ENCODE results near the gene JARID2. TPM values are rescaled to one million over a fixed set of nuclear protein-coding genes. Genes with fewer than 3 reads are reported as not detected.

JARID2 gene
- total and polyA plus RNA-seq, 2 of the 4 experiments (the other 2 are of a cell fraction): 9.6 to 12.9 TPM

DNA sequence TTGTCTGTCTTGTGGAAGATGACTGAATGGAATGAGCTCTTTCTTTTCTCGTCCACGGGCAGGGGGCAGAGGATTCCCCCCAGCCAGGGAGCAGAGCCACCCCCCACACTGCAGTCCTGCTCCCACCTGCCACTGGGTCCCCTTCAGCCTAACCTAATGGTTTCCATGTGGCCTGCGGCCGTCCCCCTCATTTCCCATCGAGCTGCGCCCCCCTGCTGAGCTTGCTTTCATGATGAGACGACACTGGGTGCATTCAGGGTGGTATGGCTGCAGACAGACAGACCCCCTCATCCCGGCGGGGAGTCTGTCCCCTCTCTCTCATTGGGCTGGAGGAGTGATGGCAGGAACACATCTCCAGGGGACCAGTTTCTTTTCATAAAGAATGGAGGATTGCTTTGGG, 276.2 kb downstream of the JARID2 start:
- Histone ChIP-seq H2AFZ (replicated peaks; ENCODE audit: low read length, poor library complexity) (no peak overlapping the region), H2AK5ac (ENCODE audit: low read depth, low read length) (no peak overlapping the region), H4K8ac (ENCODE audit: low read depth in 2 of 2, low read length in 2 of 2) (no peak overlapping the region), H3K4me1 (ENCODE audit: control insufficient read depth, insufficient read depth, low read length) (no peaks in the 10 kb centered on the region), H3K36me3 (ENCODE audit: control insufficient read depth, insufficient read depth, low read length) (peaks cover 59% of the 10 kb centered on the region), H3K23ac (ENCODE audit: low read depth, low read length) (no peak overlapping the region), H4K20me1 (ENCODE audit: insufficient read depth, low read length) (peaks cover 3% of the 10 kb centered on the region; the same call in 1 of the 2 replicates), H2BK120ac (ENCODE audit: low read depth, low read length) (no peak overlapping the region), H3K9ac (ENCODE audit: low read depth, low read length) (no peak overlapping the region), H3K18ac (ENCODE audit: low read depth, low read length) (no peak overlapping the region), H3K4me3 (ENCODE audit: insufficient read depth, low read depth, low read length) (no peak overlapping the region), H2AK9ac (replicated peaks; ENCODE audit: low read depth, low read length, poor library complexity) (no peak overlapping the region), H3K27me3 (ENCODE audit: control insufficient read depth, insufficient read depth, low read length) (no peaks in the 10 kb centered on the region), H3K56ac (ENCODE audit: extremely low read depth, insufficient read depth, low read length) (no peak overlapping the region), H3K4ac (ENCODE audit: low read depth, low read length) (no peak overlapping the region), H4K91ac (ENCODE audit: insufficient read depth, low read depth, low read length) (no peak overlapping the region), H3K79me1 (ENCODE audit: low read depth in 1 of 2, low read length in 2 of 2) (peaks cover 0 to 8% of the 10 kb centered on the region in 2 experiments; a peak in 1 of 4 replicates), H3K27ac (ENCODE audit: insufficient read depth, low read length) (no peak overlapping the region), H2BK15ac (ENCODE audit: low read depth, low read length) (no peak overlapping the region), H2BK5ac (ENCODE audit: low read depth, low read length, poor library complexity, severe bottlenecking) (no peak overlapping the region), H2BK20ac (ENCODE audit: low read depth, low read length) (no peak overlapping the region), H3K4me2 (ENCODE audit: low read depth, low read length) (no peak overlapping the region), H3K9me3 (ENCODE audit: control insufficient read depth, insufficient read depth, low read length) (no peaks in the 10 kb centered on the region), H4K5ac (ENCODE audit: low read depth, low read length) (no peak overlapping the region), H3K14ac (replicated peaks; ENCODE audit: low read depth, low read length) (no peak overlapping the region), H3K9me1 (ENCODE audit: insufficient read depth, low read length) (peaks cover 5% of the 10 kb centered on the region)
- CTCF ChIA-PET: no interaction called here
- no TSS peak for BruUV-seq (replicated peaks)
- no peak for ATAC-seq (ENCODE audit: low read depth)
- intact Hi-C loops (cut with micrococcal nuclease) (no loop called here), dilution Hi-C loops (cut with HindIII; ENCODE audit: low sequenced_read_pairs, unreplicated experiment) (no loop called here), in situ Hi-C loops (cut with MboI; ENCODE audit: low sequenced_read_pairs) (no loop called here)
- no peak for DNase-seq
- POLR2A ChIA-PET (ENCODE audit: unreplicated experiment): no interaction called here
- 100% methylated on average over 2 of the region's 9 CpGs; no CpG with 5 or more reads in 1 of the 2 experiments for WGBS, 2 experiments (ENCODE audit: extremely low coverage in 2 of 2, insufficient read length in 1 of 2)
- no peak for TF ChIP-seq CTCF (conservative IDR thresholded peaks at IDR 0.05; ENCODE audit: low read depth, low read length)
- no peak for TF ChIP-seq BHLHE40 (IDR thresholded peaks at IDR 0.05; ENCODE audit: low read depth, low read length)
- TF ChIP-seq MAZ (IDR thresholded peaks at IDR 0.05; ENCODE audit: borderline replicate concordance, low read depth, low read length): no peak
- TF ChIP-seq RFX5 (IDR thresholded peaks at IDR 0.05; ENCODE audit: low read depth, low read length): no peak
- no peak for TF ChIP-seq CEBPB (IDR thresholded peaks at IDR 0.05; ENCODE audit: low read depth, low read length)
- TF ChIP-seq MXI1 (IDR thresholded peaks at IDR 0.05; ENCODE audit: borderline replicate concordance, low read depth, low read length): no peak
- TF ChIP-seq, protein P1, sequence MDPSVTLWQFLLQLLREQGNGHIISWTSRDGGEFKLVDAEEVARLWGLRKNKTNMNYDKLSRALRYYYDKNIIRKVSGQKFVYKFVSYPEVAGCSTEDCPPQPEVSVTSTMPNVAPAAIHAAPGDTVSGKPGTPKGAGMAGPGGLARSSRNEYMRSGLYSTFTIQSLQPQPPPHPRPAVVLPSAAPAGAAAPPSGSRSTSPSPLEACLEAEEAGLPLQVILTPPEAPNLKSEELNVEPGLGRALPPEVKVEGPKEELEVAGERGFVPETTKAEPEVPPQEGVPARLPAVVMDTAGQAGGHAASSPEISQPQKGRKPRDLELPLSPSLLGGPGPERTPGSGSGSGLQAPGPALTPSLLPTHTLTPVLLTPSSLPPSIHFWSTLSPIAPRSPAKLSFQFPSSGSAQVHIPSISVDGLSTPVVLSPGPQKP (IDR thresholded peaks at IDR 0.05; ENCODE audit: borderline replicate concordance, low read depth, low read length): no peak
- no peak for TF ChIP-seq FOS (IDR thresholded peaks at IDR 0.05; ENCODE audit: low read depth, low read length)
- TF ChIP-seq SMC3 (IDR thresholded peaks at IDR 0.05; ENCODE audit: low read depth, low read length): no peak
- no peak for TF ChIP-seq MAFK (IDR thresholded peaks at IDR 0.05; ENCODE audit: low read depth, low read length)
- TF ChIP-seq USF2 (IDR thresholded peaks at IDR 0.05; ENCODE audit: low read depth, low read length): no peak
- TF ChIP-seq NFE2L2 (IDR thresholded peaks at IDR 0.05; ENCODE audit: low read depth, low read length): no peak
